Neural progenitor cell (in vitro differentiated cells): ENCODE data around the gene ERVMER34-1. TPM values are rescaled to one million over a fixed set of nuclear protein-coding genes. Genes with fewer than 3 reads are reported as not detected.
A peak's percentile ranks its signal among the peaks of the same experiment; 100 is the strongest.

Source experiments
- DNase-seq: peaks from one replicate; pipeline ENCODE4 v3.0.0-alpha.2; 2016; ENCODE audit warnings: low spot score
- H2AFZ ChIP-seq: fragments of 200-600 bp; sonication (generic); replicated peaks from 2 replicates; pipeline ENCODE4 v1.6.1; 2016; ENCODE audit warnings: antibody characterized with exemption
- H3F3A ChIP-seq: fragments of 200-600 bp; sonication (generic); 2 replicates; pipeline ENCODE4 v1.6.1; 2016; ENCODE audit warnings: antibody characterized with exemption, low read depth
- H3K27ac ChIP-seq: fragments of 200-600 bp; sonication (generic); 2 replicates; pipeline ENCODE4 v1.5.1; 2016; ENCODE audit warnings: mild to moderate bottlenecking
- H3K27me3 ChIP-seq: fragments of 200-600 bp; sonication (generic); 2 replicates; pipeline ENCODE4 v1.6.1; 2016; ENCODE audit warnings: mild to moderate bottlenecking, moderate library complexity
- H3K36me3 ChIP-seq: fragments of 200-600 bp; sonication (generic); 2 replicates; pipeline ENCODE4 v1.5.1; 2016
- H3K4me1 ChIP-seq: fragments of 200-600 bp; sonication (generic); 2 replicates; pipeline ENCODE4 v1.6.1; 2016; ENCODE audit warnings: mixed run types
- H3K4me2 ChIP-seq: fragments of 200-600 bp; sonication (generic); 2 replicates; pipeline ENCODE4 v1.6.1; 2016
- H3K4me3 ChIP-seq: fragments of 200-600 bp; sonication (generic); 2 replicates; pipeline ENCODE4 v1.5.1; 2016
- H3K79me2 ChIP-seq: fragments of 200-600 bp; sonication (generic); 2 replicates; pipeline ENCODE4 v1.6.1; 2016; ENCODE audit warnings: low read depth
- H3K9ac ChIP-seq: fragments of 200-600 bp; sonication (generic); 2 replicates; pipeline ENCODE4 v1.6.1; 2016
- H3K9me3 ChIP-seq: fragments of 200-600 bp; sonication (generic); 2 replicates; pipeline ENCODE4 v1.5.1; 2016; ENCODE audit warnings: low read depth
- H4K20me1 ChIP-seq: fragments of 200-600 bp; sonication (generic); 2 replicates; pipeline ENCODE4 v1.6.1; 2016; ENCODE audit warnings: low read depth
- H3K27ac Mint-ChIP-seq: 3 replicates; pipeline ENCODE4 v1.8.0; 2021; ENCODE audit warnings: mixed read lengths
- H3K27me3 Mint-ChIP-seq: 2 replicates; pipeline ENCODE4 v1.8.0; 2022; ENCODE audit warnings: low read depth, mild to moderate bottlenecking, inconsistent platforms, moderate library complexity, mixed read lengths; ENCODE audit not compliant: insufficient read depth
- H3K36me3 Mint-ChIP-seq: 3 replicates; pipeline ENCODE4 v1.8.0; 2021; ENCODE audit warnings: mixed read lengths
- H3K4me1 Mint-ChIP-seq: 3 replicates; pipeline ENCODE4 v1.8.0; 2021; ENCODE audit warnings: mixed read lengths
- H3K4me3 Mint-ChIP-seq: 3 replicates; pipeline ENCODE4 v1.8.0; 2021; ENCODE audit warnings: mild to moderate bottlenecking, moderate library complexity, mixed read lengths
- H3K9me3 Mint-ChIP-seq: 3 replicates; pipeline ENCODE4 v1.8.0; 2020; ENCODE audit warnings: mixed read lengths
- CTCF ChIP-seq: fragments of 200-600 bp; sonication (generic); IDR thresholded peaks from 2 replicates; pipeline ENCODE4 v1.5.1; 2017; ENCODE audit warnings: antibody characterized with exemption, mild to moderate bottlenecking
- EZH2 ChIP-seq: fragments of 200-600 bp; sonication (generic); IDR thresholded peaks from 2 replicates; pipeline ENCODE4 v1.6.1; 2017; ENCODE audit warnings: antibody characterized with exemption, mild to moderate bottlenecking, moderate library complexity
- EZH2phosphoT487 ChIP-seq: fragments of 200-600 bp; sonication (generic); IDR thresholded peaks from 2 replicates; pipeline ENCODE4 v1.6.1; 2017; ENCODE audit warnings: antibody characterized with exemption
- total RNA-seq: library from RNA; depleted of rRNA; stranded (reverse); fragments of >200 nt; gene quantifications from 2 replicates; pipeline ENCODE4 v1.2.3, GENCODE V29; 2015; ENCODE audit warnings: low replicate concordance

Gene ERVMER34-1
- total RNA-seq, 1 donor from 2014 or later: 2.0 TPM

- no peak for DNase-seq
- H3K27me3 ChIP-seq: no peaks in the 10 kb centered on the region
- no peak overlapping the region for H3K4me3 ChIP-seq
- peaks cover 13% of the 10 kb centered on the region for H3K36me3 ChIP-seq
- TF ChIP-seq EZH2phosphoT487 (no peak), CTCF (no peak)
- peaks cover 24% of the 10 kb centered on the region for H3K4me1 ChIP-seq
- no peak overlapping the region for H2AFZ ChIP-seq
- peaks cover 83% of the 10 kb centered on the region for H3F3A ChIP-seq
- peaks cover 23% of the 10 kb centered on the region for H3K4me1 Mint-ChIP-seq
- H3K9ac ChIP-seq: no peak overlapping the region
- no peak overlapping the region for H3K4me3 Mint-ChIP-seq
- peaks cover 24% of the 10 kb centered on the region for H4K20me1 ChIP-seq
- H3K36me3 Mint-ChIP-seq: peaks cover 34% of the 10 kb centered on the region
- no peaks in the 10 kb centered on the region for H3K9me3 ChIP-seq
- no peak overlapping the region for H3K27ac ChIP-seq
- no peaks in the 10 kb centered on the region for H3K9me3 Mint-ChIP-seq
- peaks cover 5% of the 10 kb centered on the region for H3K27me3 Mint-ChIP-seq
- H3K79me2 ChIP-seq: peaks cover 23% of the 10 kb centered on the region
- H3K27ac Mint-ChIP-seq: no peak overlapping the region
- H3K4me2 ChIP-seq: no peak overlapping the region
Observed at GRCh38 chr4:52718123-52718522, 33.1 kb downstream of the ERVMER34-1 start.

GRCh38 chr4:52716364-52717151 is 34.7 kb downstream of the ERVMER34-1 start:
- H3K27ac Mint-ChIP-seq: no peak overlapping the region
- Histone ChIP-seq H3K4me1 (peaks cover 18% of the 10 kb centered on the region), H2AFZ (no peak overlapping the region), H3K36me3 (peaks cover 13% of the 10 kb centered on the region), H3K9ac (no peak overlapping the region), H4K20me1 (peaks cover 27% of the 10 kb centered on the region), H3K9me3 (no peaks in the 10 kb centered on the region), H3F3A (peaks cover 77% of the 10 kb centered on the region), H3K27ac (peak overlapping the region; percentile 45), H3K79me2 (peaks cover 30% of the 10 kb centered on the region), H3K4me3 (no peak overlapping the region), H3K4me2 (no peak overlapping the region), H3K27me3 (no peaks in the 10 kb centered on the region)
- no peak for DNase-seq
- TF ChIP-seq EZH2phosphoT487: no peak
- no peaks in the 10 kb centered on the region for H3K9me3 Mint-ChIP-seq
- peaks cover 21% of the 10 kb centered on the region for H3K4me1 Mint-ChIP-seq
- peaks cover 34% of the 10 kb centered on the region for H3K36me3 Mint-ChIP-seq
- peaks cover 5% of the 10 kb centered on the region for H3K27me3 Mint-ChIP-seq
- no peak overlapping the region for H3K4me3 Mint-ChIP-seq

GRCh38 chr4:52715914-52716313 is 35.3 kb downstream of the ERVMER34-1 start:
- Histone ChIP-seq H3K27me3 (no peaks in the 10 kb centered on the region), H3K27ac (peak overlapping the region; percentile 45), H3K36me3 (peaks cover 13% of the 10 kb centered on the region), H3K4me2 (no peak overlapping the region), H3K4me3 (no peak overlapping the region), H3K9ac (no peak overlapping the region), H2AFZ (no peak overlapping the region), H3K9me3 (no peaks in the 10 kb centered on the region), H3K79me2 (peaks cover 30% of the 10 kb centered on the region), H4K20me1 (peaks cover 27% of the 10 kb centered on the region), H3F3A (peaks cover 71% of the 10 kb centered on the region), H3K4me1 (peaks cover 18% of the 10 kb centered on the region)
- no peak overlapping the region for H3K4me3 Mint-ChIP-seq
- H3K27ac Mint-ChIP-seq: no peak overlapping the region
- no peak for DNase-seq
- peaks cover 23% of the 10 kb centered on the region for H3K4me1 Mint-ChIP-seq
- TF ChIP-seq EZH2phosphoT487: no peak
- TF ChIP-seq CTCF: no peak
- TF ChIP-seq EZH2: no peak
- H3K36me3 Mint-ChIP-seq: peaks cover 32% of the 10 kb centered on the region
- H3K27me3 Mint-ChIP-seq: peaks cover 5% of the 10 kb centered on the region
- H3K9me3 Mint-ChIP-seq: no peaks in the 10 kb centered on the region

GRCh38 chr4:52715255-52715897 is 35.8 kb downstream of the ERVMER34-1 start:
- peaks cover 65% of the 10 kb centered on the region for H3F3A ChIP-seq
- Mint-ChIP-seq H3K9me3 (no peaks in the 10 kb centered on the region), H3K36me3 (peaks cover 30% of the 10 kb centered on the region), H3K27ac (no peak overlapping the region), H3K27me3 (peaks cover 5% of the 10 kb centered on the region), H3K4me3 (peak overlapping the region; percentile 47), H3K4me1 (peaks cover 23% of the 10 kb centered on the region)
- H3K4me3 ChIP-seq: no peak overlapping the region
- peaks cover 13% of the 10 kb centered on the region for H3K36me3 ChIP-seq
- no peak overlapping the region for H2AFZ ChIP-seq
- peaks cover 30% of the 10 kb centered on the region for H3K79me2 ChIP-seq
- peak overlapping the region; percentile 92 for H3K4me2 ChIP-seq
- no peak overlapping the region for H3K9ac ChIP-seq
- H3K27me3 ChIP-seq: no peaks in the 10 kb centered on the region
- TF ChIP-seq EZH2phosphoT487 (no peak), EZH2 (no peak), CTCF (no peak)
- H3K27ac ChIP-seq: no peak overlapping the region
- DNase-seq: no peak
- peaks cover 27% of the 10 kb centered on the region for H4K20me1 ChIP-seq
- H3K9me3 ChIP-seq: no peaks in the 10 kb centered on the region
- H3K4me1 ChIP-seq: peaks cover 18% of the 10 kb centered on the region
